Measurements from ENCODE around the gene PTPRT. TPM values are rescaled to one million over a fixed set of nuclear protein-coding genes. Genes with fewer than 3 reads are reported as not detected.

The PTPRT gene
- total RNA-seq, 1 experiment from 2014 or later: 0.13 TPM

DNA sequence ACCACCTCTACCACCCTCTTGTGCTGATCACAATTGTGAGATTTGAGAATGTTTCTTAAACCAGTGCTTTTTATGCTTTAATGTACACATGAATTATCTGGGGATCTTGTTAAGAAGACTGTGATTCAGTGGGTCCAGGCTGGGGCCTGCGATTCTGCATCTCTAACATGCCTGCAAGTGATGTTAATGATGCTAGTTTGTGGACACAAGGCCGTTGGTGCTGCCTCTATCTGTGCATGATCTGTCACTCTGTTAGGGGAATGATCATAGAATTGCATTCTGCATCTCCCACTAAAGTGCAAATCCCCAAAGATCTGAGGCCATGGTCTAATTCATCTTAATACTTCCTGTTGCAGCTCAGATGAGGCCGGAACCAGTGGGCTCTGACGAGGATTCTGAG is 746.5 kb downstream of the PTPRT start:
- Histone ChIP-seq H3K9ac (ENCODE audit: extremely low read depth, insufficient read length, low read length) (no peak overlapping the region), H3K4me2 (ENCODE audit: insufficient read depth, insufficient read length, low read length) (no peak overlapping the region), H4K91ac (ENCODE audit: insufficient read length, low read depth, low read length) (no peak overlapping the region), H3K79me1 (ENCODE audit: insufficient read depth, low read depth, low read length, poor library complexity, severe bottlenecking) (no peaks in the 10 kb centered on the region), H3K79me2 (ENCODE audit: insufficient read depth, low read length) (no peaks in the 10 kb centered on the region), H4K20me1 (ENCODE audit: control insufficient read depth, insufficient read depth, insufficient read length) (no peaks in the 10 kb centered on the region), H2BK20ac (ENCODE audit: low read depth, low read length, poor library complexity, severe bottlenecking) (no peak overlapping the region), H3T11ph (ENCODE audit: low read length) (no peak overlapping the region), H3K27ac (ENCODE audit: insufficient read length, low read depth, low read length) (no peak overlapping the region), H2AFZ (ENCODE audit: low read length) (no peak overlapping the region), H2BK5ac (ENCODE audit: insufficient read length, low read length) (no peak overlapping the region), H3K27me3 (ENCODE audit: insufficient read depth, low read length) (no peaks in the 10 kb centered on the region), H2AK5ac (ENCODE audit: insufficient read length, low read length) (no peak overlapping the region), H3K23me2 (ENCODE audit: insufficient read length, low read depth, low read length, poor library complexity, severe bottlenecking) (no peaks in the 10 kb centered on the region), H3K9me3 (ENCODE audit: control insufficient read depth, low read depth, low read length) (no peaks in the 10 kb centered on the region), H3K23ac (ENCODE audit: insufficient read length, low read depth, low read length) (no peak overlapping the region), H3K4ac (ENCODE audit: low read depth, low read length) (no peak overlapping the region), H2BK15ac (ENCODE audit: low read depth, low read length) (no peak overlapping the region), H2BK12ac (ENCODE audit: insufficient read length, low read depth, low read length) (no peak overlapping the region), H3K18ac (ENCODE audit: insufficient read length, low read depth, low read length) (no peak overlapping the region), H3K4me1 (ENCODE audit: insufficient read depth, low read length) (peaks cover 3% of the 10 kb centered on the region; the same call in 1 of the 2 replicates), H3K56ac (ENCODE audit: insufficient read length, low read depth, low read length) (no peak overlapping the region), H3K14ac (ENCODE audit: insufficient read depth, low read length) (no peak overlapping the region), H2BK120ac (ENCODE audit: low read depth, low read length, poor library complexity, severe bottlenecking) (no peak overlapping the region), H4K8ac (replicated peaks; ENCODE audit: insufficient read length, low read depth, low read length) (no peak overlapping the region), H4K5ac (ENCODE audit: insufficient read length, low read depth, low read length) (no peak overlapping the region)
- Mint-ChIP-seq H3K27me3 (ENCODE audit: low read depth) (peaks cover 5% of the 10 kb centered on the region; the same call in 1 of the 2 replicates), H3K4me3 (no peak overlapping the region), H3K4me1 (peaks cover 9% of the 10 kb centered on the region in 2 experiments), H3K36me3 (ENCODE audit: insufficient read depth in 1 of 3, low read depth in 3 of 3) (no peaks in the 10 kb centered on the region; a peak in 1 of 7 replicates), H3K27ac (no peak overlapping the region; a peak in 1 of 7 replicates), H3K9me3 (no peaks in the 10 kb centered on the region)
- no peak for TF ChIP-seq CTCF (conservative IDR thresholded peaks at IDR 0.05)
- WGBS (ENCODE audit: extremely low coverage, insufficient read length, low lambda C conversion rate): no CpG with 5 or more reads among the region's 4 CpGs
- no peak for DNase-seq
